ENCODE results near the gene TWIST2. TPM values are rescaled to one million over a fixed set of nuclear protein-coding genes. Genes with fewer than 3 reads are reported as not detected.

Gene TWIST2
- total and polyA plus RNA-seq, 7 donors, result 0.92 to 92.2 (median 53.9) TPM

- H3K9me3 ChIP-seq, result no peaks in the 10 kb centered on the region
- H3K36me3 ChIP-seq, result no peaks in the 10 kb centered on the region
- intact Hi-C loops (cut with DNase I), result loop anchor here (2.0 to 10.0 kb wide), 3 partner anchors 46 to 124 kb away; no protein-coding TSS in a partner anchor
- 8 to 17% methylated on average over 70 of the region's 70 CpGs for WGBS, 2 donors
- peak overlapping the region; percentile 90 to 97 (median 94) for H3K27ac ChIP-seq
- no peak for DNase-seq
- TF ChIP-seq POLR2A (IDR thresholded peaks at IDR 0.05), result no peak
- peaks cover 0 to 54% (median 29%) of the 10 kb centered on the region in 4 donors for H3K4me1 ChIP-seq
- H3K4me3 ChIP-seq, result peak overlapping the region; percentile 69 to 88 (median 87)
- peaks cover 0 to 4% (median 3%) of the 10 kb centered on the region in 3 donors for H3K27me3 ChIP-seq
These were observed 1.3 kb downstream of the TWIST2 start for GRCh38 chr2:238848976-238849853.

- peaks cover 0 to 4% (median 3%) of the 10 kb centered on the region in 3 donors for H3K27me3 ChIP-seq
- peak overlapping the region; percentile 90 to 97 (median 94) for H3K27ac ChIP-seq
- H3K9me3 ChIP-seq, result no peaks in the 10 kb centered on the region
- H3K4me1 ChIP-seq, result peaks cover 0 to 63% (median 33%) of the 10 kb centered on the region in 4 donors
- H3K4me3 ChIP-seq, result peak overlapping the region; percentile 69 to 88 (median 87)
- DNase-seq, result no peak
- WGBS, 2 donors, result 53 to 61% methylated on average over 2 of the region's 2 CpGs
- TF ChIP-seq POLR2A (IDR thresholded peaks at IDR 0.05) (no peak), EP300 (IDR thresholded peaks at IDR 0.05) (no peak), CTCF (IDR thresholded peaks at IDR 0.05) (no peak), POLR2AphosphoS5 (IDR thresholded peaks at IDR 0.05) (no peak)
- intact Hi-C loops (cut with DNase I), result no loop called here
- no peaks in the 10 kb centered on the region for H3K36me3 ChIP-seq
These were observed 2.2 kb downstream of the TWIST2 start for GRCh38 chr2:238850091-238850490.

GRCh38 chr2:238851026-238851425 is 3.1 kb downstream of the TWIST2 start:
- TF ChIP-seq EP300 (IDR thresholded peaks at IDR 0.05), result no peak
- no peak for TF ChIP-seq CTCF (IDR thresholded peaks at IDR 0.05)
- TF ChIP-seq POLR2A (IDR thresholded peaks at IDR 0.05), result no peak
- peak overlapping the region; percentile 0 to 97 (median 94) for H3K27ac ChIP-seq

GRCh38 chr2:238851761-238852160 is 3.9 kb downstream of the TWIST2 start:
- Histone ChIP-seq H3K27ac (peak overlapping the region; percentile 51 to 97 (median 94)), H3K4me1 (peaks cover 0 to 53% (median 34%) of the 10 kb centered on the region in 4 donors), H3K36me3 (no peaks in the 10 kb centered on the region), H3K9me3 (no peaks in the 10 kb centered on the region), H3K4me3 (peak overlapping the region; percentile 6 to 88 (median 78)), H3K27me3 (peaks cover 0 to 4% (median 3%) of the 10 kb centered on the region in 3 donors)
- intact Hi-C loops (cut with DNase I), result no loop called here
- WGBS, 2 donors, result 66 to 69% methylated on average over 3 of the region's 3 CpGs
- TF ChIP-seq POLR2A (IDR thresholded peaks at IDR 0.05) (no peak), CTCF (IDR thresholded peaks at IDR 0.05) (no peak), EP300 (IDR thresholded peaks at IDR 0.05) (no peak), POLR2AphosphoS5 (IDR thresholded peaks at IDR 0.05) (no peak)
- DNase-seq, result no peak

More at GRCh38 chr2:238851026-238851425, 3.1 kb downstream of the TWIST2 start:
- Histone ChIP-seq H3K36me3 (no peaks in the 10 kb centered on the region), H3K27me3 (peaks cover 0 to 4% (median 3%) of the 10 kb centered on the region in 3 donors), H3K4me1 (peaks cover 0 to 60% (median 36%) of the 10 kb centered on the region in 4 donors), H3K9me3 (no peaks in the 10 kb centered on the region), H3K4me3 (peak overlapping the region in 3 of 4 donors; percentile 69 to 88 (median 87))
- no peak for DNase-seq
- WGBS, 2 donors, result 69 to 71% methylated on average over 5 of the region's 5 CpGs
- intact Hi-C loops (cut with DNase I), result no loop called here

GRCh38 chr2:238852206-238852869 is 4.5 kb downstream of the TWIST2 start:
- Histone ChIP-seq H3K4me3 (peak overlapping the region; percentile 0 to 88 (median 38)), H3K27me3 (peaks cover 0 to 4% (median 3%) of the 10 kb centered on the region in 3 donors), H3K9me3 (no peaks in the 10 kb centered on the region)

More at GRCh38 chr2:238852206-238852869, 4.5 kb downstream of the TWIST2 start:
- Histone ChIP-seq H3K27ac (peak overlapping the region; percentile 51 to 97 (median 94)), H3K36me3 (no peaks in the 10 kb centered on the region), H3K4me1 (peaks cover 0 to 51% (median 32%) of the 10 kb centered on the region in 4 donors)
- intact Hi-C loops (cut with DNase I), result no loop called here
- no peak for TF ChIP-seq EP300 (IDR thresholded peaks at IDR 0.05)
- TF ChIP-seq POLR2AphosphoS5 (IDR thresholded peaks at IDR 0.05), result peak in 2 of 4 donors; percentile 10 to 58
- 18 to 53% methylated on average over 9 of the region's 9 CpGs for WGBS, 2 donors
- DNase-seq, result no peak
